ENCODE results near the gene DAO. TPM values are rescaled to one million over a fixed set of nuclear protein-coding genes. Genes with fewer than 3 reads are reported as not detected.

DAO gene
- total RNA-seq, 1 experiment from 2014 or later, result not detected

DNA sequence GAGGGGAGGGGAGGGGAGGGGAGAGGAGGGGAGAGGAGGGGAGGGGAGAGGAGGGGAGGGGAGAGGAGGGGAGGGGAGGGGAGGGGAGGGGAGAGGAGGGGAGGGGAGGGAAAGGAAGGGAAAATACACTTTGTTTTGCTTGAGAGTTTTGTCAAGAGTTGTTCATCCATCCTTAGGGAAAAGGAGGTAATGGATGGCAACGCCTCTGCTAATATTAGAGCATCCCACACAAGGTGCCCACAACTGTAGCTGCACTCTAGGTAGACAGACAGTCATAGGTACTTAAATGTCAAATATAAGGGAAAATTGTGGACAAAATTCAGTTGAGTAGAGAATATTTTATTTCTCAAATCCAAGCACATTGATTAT lies 20.0 kb upstream of the DAO start:
- no peaks in the 10 kb centered on the region for H3K9me3 ChIP-seq (ENCODE audit: control insufficient read depth, low read depth, low read length)
- no peak overlapping the region for H2BK20ac ChIP-seq (ENCODE audit: low read depth, low read length, poor library complexity, severe bottlenecking)
- H3K27ac ChIP-seq (ENCODE audit: insufficient read length, low read depth, low read length), result no peak overlapping the region
- no peaks in the 10 kb centered on the region for H3K27me3 ChIP-seq (ENCODE audit: insufficient read depth, low read length)
- TF ChIP-seq, protein P1, sequence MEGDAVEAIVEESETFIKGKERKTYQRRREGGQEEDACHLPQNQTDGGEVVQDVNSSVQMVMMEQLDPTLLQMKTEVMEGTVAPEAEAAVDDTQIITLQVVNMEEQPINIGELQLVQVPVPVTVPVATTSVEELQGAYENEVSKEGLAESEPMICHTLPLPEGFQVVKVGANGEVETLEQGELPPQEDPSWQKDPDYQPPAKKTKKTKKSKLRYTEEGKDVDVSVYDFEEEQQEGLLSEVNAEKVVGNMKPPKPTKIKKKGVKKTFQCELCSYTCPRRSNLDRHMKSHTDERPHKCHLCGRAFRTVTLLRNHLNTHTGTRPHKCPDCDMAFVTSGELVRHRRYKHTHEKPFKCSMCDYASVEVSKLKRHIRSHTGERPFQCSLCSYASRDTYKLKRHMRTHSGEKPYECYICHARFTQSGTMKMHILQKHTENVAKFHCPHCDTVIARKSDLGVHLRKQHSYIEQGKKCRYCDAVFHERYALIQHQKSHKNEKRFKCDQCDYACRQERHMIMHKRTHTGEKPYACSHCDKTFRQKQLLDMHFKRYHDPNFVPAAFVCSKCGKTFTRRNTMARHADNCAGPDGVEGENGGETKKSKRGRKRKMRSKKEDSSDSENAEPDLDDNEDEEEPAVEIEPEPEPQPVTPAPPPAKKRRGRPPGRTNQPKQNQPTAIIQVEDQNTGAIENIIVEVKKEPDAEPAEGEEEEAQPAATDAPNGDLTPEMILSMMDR (conservative IDR thresholded peaks at IDR 0.05), result no peak
- H2BK120ac ChIP-seq (ENCODE audit: low read depth, low read length, poor library complexity, severe bottlenecking), result no peak overlapping the region
- no peaks in the 10 kb centered on the region for H3K79me1 ChIP-seq (ENCODE audit: insufficient read depth, low read depth, low read length, poor library complexity, severe bottlenecking)
- no peak overlapping the region for H3K9ac ChIP-seq (ENCODE audit: extremely low read depth, insufficient read length, low read length)
- H3K27me3 Mint-ChIP-seq (ENCODE audit: low read depth), result peaks cover 6% of the 10 kb centered on the region
- H3K4me1 ChIP-seq (ENCODE audit: insufficient read depth, low read length), result peaks cover 5% of the 10 kb centered on the region; the same call in 1 of the 2 replicates
- H3K18ac ChIP-seq (ENCODE audit: insufficient read length, low read depth, low read length), result no peak overlapping the region
- peaks cover 8 to 13% (median 9%) of the 10 kb centered on the region in 3 experiments for H3K36me3 Mint-ChIP-seq (ENCODE audit: insufficient read depth in 1 of 3, low read depth in 3 of 3)
- no peak overlapping the region for H2BK12ac ChIP-seq (ENCODE audit: insufficient read length, low read depth, low read length)
- no peak overlapping the region for H3K23ac ChIP-seq (ENCODE audit: insufficient read length, low read depth, low read length)
- H3K4me2 ChIP-seq (ENCODE audit: insufficient read depth, insufficient read length, low read length), result no peak overlapping the region
- no peak for DNase-seq
- no peak overlapping the region for H3T11ph ChIP-seq (ENCODE audit: low read length)
- H3K79me2 ChIP-seq (ENCODE audit: insufficient read depth, low read length), result no peaks in the 10 kb centered on the region; the same call in 1 of the 2 replicates
- no peak overlapping the region for H3K14ac ChIP-seq (ENCODE audit: insufficient read depth, low read length)
- no peak overlapping the region for H4K91ac ChIP-seq (ENCODE audit: insufficient read length, low read depth, low read length)
- H3K4me1 Mint-ChIP-seq, result peaks cover 36 to 38% of the 10 kb centered on the region in 2 experiments
- no peak overlapping the region for H3K4me3 Mint-ChIP-seq
- no peak overlapping the region for H2AFZ ChIP-seq (ENCODE audit: low read length)
- H3K4ac ChIP-seq (ENCODE audit: low read depth, low read length), result no peak overlapping the region
- no peak overlapping the region for H4K8ac ChIP-seq (replicated peaks; ENCODE audit: insufficient read length, low read depth, low read length)
- no peak overlapping the region for H2AK5ac ChIP-seq (ENCODE audit: insufficient read length, low read length)
- H4K5ac ChIP-seq (ENCODE audit: insufficient read length, low read depth, low read length), result no peak overlapping the region
- no peak overlapping the region for H3K56ac ChIP-seq (ENCODE audit: insufficient read length, low read depth, low read length)
- no peaks in the 10 kb centered on the region for H4K20me1 ChIP-seq (ENCODE audit: control insufficient read depth, insufficient read depth, insufficient read length)
- H2BK15ac ChIP-seq (ENCODE audit: low read depth, low read length), result no peak overlapping the region
- peaks cover 13% of the 10 kb centered on the region for H3K23me2 ChIP-seq (ENCODE audit: insufficient read length, low read depth, low read length, poor library complexity, severe bottlenecking)
- 0 out of 7 replicates have a peak overlapping the region, but pooled peaks of 1 of the 3 experiments have one; percentile 30 for H3K27ac Mint-ChIP-seq
- H3K9me3 Mint-ChIP-seq, result peaks cover 8 to 10% of the 10 kb centered on the region in 2 experiments; a peak in 4 of 5 replicates
- WGBS (ENCODE audit: extremely low coverage, insufficient read length, low lambda C conversion rate), result no CpG with 5 or more reads among the region's 1 CpG
- no peak overlapping the region for H2BK5ac ChIP-seq (ENCODE audit: insufficient read length, low read length)

All from H9 (cell line).